Stomach (tissue), 4 donors: ENCODE data around the gene TEX19.

ENCODE experiments used
- POLR2A ChIP-seq, 4 donors: fragments of 450-650 bp; IDR thresholded peaks; one replicate each; pipeline ENCODE4 v1.6.1; 2016; ENCODE audit warnings: antibody characterized with exemption in 4 of 4, control low read depth in 2 of 4, mild to moderate bottlenecking in 1 of 4, moderate library complexity in 1 of 4
- TF ChIP-seq, protein P1 (sequence below), 7 experiments: fragments of 450-650 bp in 4 of 7; fragments of 200-600 bp in 3 of 7; sonication (generic) in 3 of 7; IDR thresholded peaks; one replicate each; pipeline ENCODE4 v1.5.1; 2016 to 2019; ENCODE audit warnings: antibody characterized with exemption in 7 of 7, control low read depth in 2 of 7, mild to moderate bottlenecking in 1 of 7

DNA sequence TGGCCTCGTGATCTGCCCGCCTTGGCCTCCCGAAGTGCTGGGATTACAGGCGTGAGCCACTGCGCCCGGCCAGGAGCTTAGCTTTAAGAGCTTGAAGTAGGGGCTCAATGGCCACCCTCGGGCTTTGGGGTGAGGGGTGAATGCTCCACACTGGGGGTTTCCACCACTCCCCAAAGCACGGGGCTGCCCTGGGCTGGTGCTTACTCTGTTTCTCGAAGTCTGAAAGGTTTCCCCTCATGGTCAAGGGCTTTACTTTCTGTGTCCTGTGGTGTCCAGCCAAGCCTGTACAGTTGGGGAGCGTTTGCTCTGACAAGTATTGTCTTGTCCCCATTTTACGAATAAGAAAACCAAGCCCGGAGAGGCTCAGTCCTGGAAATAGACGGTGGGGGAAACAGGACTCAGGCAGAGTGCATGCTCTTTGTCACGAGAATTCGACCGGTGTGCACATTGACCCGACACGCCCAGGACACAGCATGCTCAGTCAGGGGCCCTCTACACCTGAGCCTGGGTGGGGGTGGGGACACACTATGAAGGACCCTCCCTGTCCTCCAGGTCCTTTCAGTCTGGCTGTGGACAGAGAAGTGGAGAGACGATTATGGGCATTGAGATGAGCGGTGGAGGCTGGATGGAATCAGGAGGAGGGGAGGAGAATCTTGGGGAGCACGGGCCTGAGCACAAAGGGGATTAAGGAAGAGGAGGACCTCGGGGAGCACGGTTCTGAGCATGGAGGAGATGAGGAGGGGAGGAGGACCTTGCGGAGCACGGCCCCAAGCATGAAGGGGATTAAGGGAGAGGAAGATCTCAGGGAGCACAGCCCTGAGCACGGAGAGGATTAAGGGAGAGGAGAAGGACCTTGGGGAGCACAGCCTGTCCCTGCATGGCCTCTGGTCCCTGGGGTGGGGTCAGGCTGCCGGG, 49.1 kb upstream of the TEX19 start:
- TF ChIP-seq, protein P1, sequence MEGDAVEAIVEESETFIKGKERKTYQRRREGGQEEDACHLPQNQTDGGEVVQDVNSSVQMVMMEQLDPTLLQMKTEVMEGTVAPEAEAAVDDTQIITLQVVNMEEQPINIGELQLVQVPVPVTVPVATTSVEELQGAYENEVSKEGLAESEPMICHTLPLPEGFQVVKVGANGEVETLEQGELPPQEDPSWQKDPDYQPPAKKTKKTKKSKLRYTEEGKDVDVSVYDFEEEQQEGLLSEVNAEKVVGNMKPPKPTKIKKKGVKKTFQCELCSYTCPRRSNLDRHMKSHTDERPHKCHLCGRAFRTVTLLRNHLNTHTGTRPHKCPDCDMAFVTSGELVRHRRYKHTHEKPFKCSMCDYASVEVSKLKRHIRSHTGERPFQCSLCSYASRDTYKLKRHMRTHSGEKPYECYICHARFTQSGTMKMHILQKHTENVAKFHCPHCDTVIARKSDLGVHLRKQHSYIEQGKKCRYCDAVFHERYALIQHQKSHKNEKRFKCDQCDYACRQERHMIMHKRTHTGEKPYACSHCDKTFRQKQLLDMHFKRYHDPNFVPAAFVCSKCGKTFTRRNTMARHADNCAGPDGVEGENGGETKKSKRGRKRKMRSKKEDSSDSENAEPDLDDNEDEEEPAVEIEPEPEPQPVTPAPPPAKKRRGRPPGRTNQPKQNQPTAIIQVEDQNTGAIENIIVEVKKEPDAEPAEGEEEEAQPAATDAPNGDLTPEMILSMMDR (IDR thresholded peaks at IDR 0.05), result no peak
- no peak for TF ChIP-seq POLR2A (IDR thresholded peaks at IDR 0.05)
